ENCODE results near the gene BCAN. TPM values are rescaled to one million over a fixed set of nuclear protein-coding genes. Genes with fewer than 3 reads are reported as not detected.

BCAN gene
- polyA plus RNA-seq, 1 donor (not counting 4 experiments of a cell fraction or from before 2014, with no cell fraction given), result not detected

DNA sequence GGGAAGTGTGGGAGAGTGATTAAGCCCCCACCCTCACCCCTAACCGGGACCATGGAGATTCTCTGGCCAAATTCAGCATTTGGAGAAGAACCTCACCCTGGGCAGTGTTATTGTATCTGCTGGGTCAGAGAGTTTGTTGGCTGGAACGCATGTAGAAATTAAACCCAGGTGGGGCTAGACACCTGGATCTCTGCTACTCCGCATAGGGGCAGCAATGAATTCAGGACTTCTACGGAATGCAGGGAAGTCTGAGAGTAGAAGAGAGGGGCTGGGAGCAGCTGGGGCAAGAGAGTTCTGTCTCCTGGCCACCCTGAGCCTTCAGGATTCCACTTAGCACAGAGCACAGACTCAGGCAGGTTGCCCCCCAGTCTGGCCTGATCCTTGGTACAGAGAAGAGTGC, 67.1 kb downstream of the BCAN start:
- Histone ChIP-seq H3K27me3 (ENCODE audit: control insufficient read depth, extremely low read depth, insufficient read depth, low read length) (peaks cover 20% of the 10 kb centered on the region), H4K20me1 (ENCODE audit: control insufficient read depth, extremely low read depth, insufficient read depth, low read length) (no peaks in the 10 kb centered on the region), H3K4me2 (ENCODE audit: control insufficient read depth, extremely low read depth, insufficient read depth, low read depth, low read length) (no peak overlapping the region), H3K36me3 (ENCODE audit: control insufficient read depth in 2 of 2, extremely low read depth in 1 of 2, insufficient read depth in 2 of 2, low read length in 2 of 2) (no peaks in the 10 kb centered on the region), H2AFZ (ENCODE audit: control insufficient read depth, low read length) (no peak overlapping the region), H3K9me1 (ENCODE audit: control insufficient read depth, extremely low read depth, insufficient read depth, low read length) (no peaks in the 10 kb centered on the region), H3K27ac (ENCODE audit: control insufficient read depth, insufficient read depth, low read length) (no peak overlapping the region), H3K4me1 (ENCODE audit: control insufficient read depth, extremely low read depth, insufficient read depth, low read length) (peaks cover 37% of the 10 kb centered on the region), H3K9me3 (ENCODE audit: control insufficient read depth, low read depth, low read length) (no peaks in the 10 kb centered on the region), H3K4me3 (ENCODE audit: control insufficient read depth in 2 of 3, extremely low read depth in 1 of 3, insufficient read depth in 2 of 3, low read depth in 1 of 3, low read length in 3 of 3) (no peak overlapping the region), H3K9ac (ENCODE audit: control insufficient read depth, extremely low read depth, insufficient read depth, low read length) (no peak overlapping the region), H3K79me2 (ENCODE audit: control insufficient read depth, insufficient read depth, low read length) (no peaks in the 10 kb centered on the region)
- dilution Hi-C loops (cut with MboI; ENCODE audit: extremely low pct_ligation_motif_present, low sequenced_read_pairs), result no loop called here
- FAIRE-seq (no peak), DNase-seq (ENCODE audit: low read depth, low spot score) (no peak)
- TF ChIP-seq EZH2 (IDR thresholded peaks at IDR 0.05; ENCODE audit: low read length) (no peak), CTCF (optimal IDR thresholded peaks at IDR 0.05 in 1 of 3, IDR thresholded peaks at IDR 0.05 in 1 of 3, conservative IDR thresholded peaks at IDR 0.05 in 1 of 3; ENCODE audit: extremely low read depth in 1 of 3, insufficient read depth in 2 of 3, low read length in 3 of 3) (no peak)

Other genes starting within 250 kb of the BCAN start
- 8.7 to 11.5 TPM (median 9.3 TPM) in 3 replicates for gene MEF2D, start 141.3 kb upstream of the BCAN start, polyA plus RNA-seq
- 1.5 to 5.7 TPM (median 5.3 TPM) in 3 replicates for gene IQGAP3, start 69.6 kb upstream of the BCAN start, polyA plus RNA-seq
- gene TTC24, start 62.4 kb upstream of the BCAN start, polyA plus RNA-seq, result not detected in 3 replicates
- 74.7 to 93.4 TPM (median 81.3 TPM) in 3 replicates for gene NAXE, start 50.3 kb upstream of the BCAN start, polyA plus RNA-seq
- gene GPATCH4, start 40.6 kb upstream of the BCAN start, polyA plus RNA-seq, result 31.8 to 48.9 TPM (median 43.5 TPM) in 3 replicates
- gene HAPLN2, start 22.7 kb upstream of the BCAN start, polyA plus RNA-seq, result not detected in 3 replicates
- 0.01 TPM in 2 of 3 replicates, not detected in the other for gene NES, start 35.3 kb downstream of the BCAN start, polyA plus RNA-seq
- gene CRABP2, start 63.5 kb downstream of the BCAN start, polyA plus RNA-seq, result 6.5 to 12.7 TPM (median 8.4 TPM) in 3 replicates
- gene METTL25B, start 86.4 kb downstream of the BCAN start, polyA plus RNA-seq, result 6.0 to 10.7 TPM (median 6.3 TPM) in 3 replicates
- gene ISG20L2, start 86.6 kb downstream of the BCAN start, polyA plus RNA-seq, result 48.1 to 56.6 TPM (median 48.6 TPM) in 3 replicates
- 111 to 157 TPM (median 122 TPM) in 3 replicates for gene MRPL24, start 99.0 kb downstream of the BCAN start, polyA plus RNA-seq
- 172 to 240 TPM (median 196 TPM) in 3 replicates for gene HDGF, start 109.6 kb downstream of the BCAN start, polyA plus RNA-seq
- 29.9 to 70.7 TPM (median 40.4 TPM) in 3 replicates for gene PRCC, start 125.4 kb downstream of the BCAN start, polyA plus RNA-seq
- gene SH2D2A, start 174.7 kb downstream of the BCAN start, polyA plus RNA-seq, result 1.9 to 4.5 TPM (median 2.5 TPM) in 3 replicates
- gene INSRR, start 217.0 kb downstream of the BCAN start, polyA plus RNA-seq, result not detected in 3 replicates
- gene NTRK1, start 218.7 kb downstream of the BCAN start, polyA plus RNA-seq, result 0.03 to 0.06 TPM (median 0.05 TPM) in 3 replicates

Measured in keratinocyte (primary cell).